SK-N-SH treated with all-trans-retinoic acid at 6 μM for 48 hours (cell line): ENCODE data around the gene ADAMTS4.

Source experiments
- ATAC-seq: fragments of 200-7000 bp; cut with Tn5 transposase; 3 replicates; pipeline ENCODE4 v1.9.1; 2020; ENCODE audit warnings: mild to moderate bottlenecking, moderate library complexity
- ARNTL ChIP-seq: fragments of 450-650 bp; formaldehyde crosslinking; IDR thresholded peaks from 2 replicates; pipeline ENCODE4 v1.5.0; 2020; ENCODE audit warnings: low read depth, mild to moderate bottlenecking, moderate library complexity, borderline replicate concordance
- BACH2 ChIP-seq: fragments of 250-450 bp; sonication (Bioruptor Pico); IDR thresholded peaks from 2 replicates; pipeline ENCODE4 v1.9.0; 2021; ENCODE audit warnings: mild to moderate bottlenecking, borderline replicate concordance
- CSDC2 ChIP-seq: fragments of 250-450 bp; sonication (Bioruptor Pico); IDR thresholded peaks from 2 replicates; pipeline ENCODE4 v1.5.0; 2020; ENCODE audit warnings: mild to moderate bottlenecking, moderate library complexity
- CSRNP3 ChIP-seq: fragments of 250-450 bp; sonication (Bioruptor Pico); IDR thresholded peaks from 2 replicates; pipeline ENCODE4 v1.5.1; 2021; ENCODE audit warnings: mild to moderate bottlenecking, moderate library complexity
- ESRRG ChIP-seq: fragments of 250-450 bp; sonication (Bioruptor Pico); IDR thresholded peaks from 2 replicates; pipeline ENCODE4 v1.6.1; 2021; ENCODE audit warnings: mild to moderate bottlenecking
- GLIS3 ChIP-seq: fragments of 250-450 bp; sonication (Bioruptor Pico); IDR thresholded peaks from 2 replicates; pipeline ENCODE4 v1.5.0; 2020; ENCODE audit warnings: mild to moderate bottlenecking, moderate library complexity
- ISL1 ChIP-seq: fragments of 250-450 bp; sonication (Bioruptor Pico); IDR thresholded peaks from 2 replicates; pipeline ENCODE4 v2.1.2; 2022; ENCODE audit warnings: mild to moderate bottlenecking, moderate library complexity
- OSR1 ChIP-seq: fragments of 250-450 bp; sonication (Bioruptor Pico); IDR thresholded peaks from 2 replicates; pipeline ENCODE4 v1.8.0; 2022; ENCODE audit warnings: moderate library complexity, mild to moderate bottlenecking, inconsistent platforms
- PATZ1 ChIP-seq: fragments of 250-450 bp; sonication (Bioruptor Pico); IDR thresholded peaks from 2 replicates; pipeline ENCODE4 v1.8.0; 2020; ENCODE audit warnings: mild to moderate bottlenecking, moderate library complexity, borderline replicate concordance
- POU6F1 ChIP-seq: fragments of 250-450 bp; sonication (Bioruptor Pico); IDR thresholded peaks from 2 replicates; pipeline ENCODE4 v1.8.0; 2021; ENCODE audit warnings: low read depth, mild to moderate bottlenecking, moderate library complexity, borderline replicate concordance
- PPARA ChIP-seq: fragments of 250-450 bp; sonication (Bioruptor Pico); IDR thresholded peaks from 2 replicates; pipeline ENCODE4 v1.5.0; 2020; ENCODE audit warnings: mild to moderate bottlenecking, borderline replicate concordance
- RARB ChIP-seq: fragments of 250-450 bp; sonication (Bioruptor Pico); IDR thresholded peaks from 2 replicates; pipeline ENCODE4 v1.8.0; 2021; ENCODE audit warnings: mild to moderate bottlenecking, moderate library complexity
- SNAI2 ChIP-seq: fragments of 250-450 bp; sonication (Bioruptor Pico); IDR thresholded peaks from 2 replicates; pipeline ENCODE4 v1.5.0; 2020; ENCODE audit warnings: mild to moderate bottlenecking, moderate library complexity
- TOX ChIP-seq: fragments of 250-450 bp; sonication (Bioruptor Pico); IDR thresholded peaks from 2 replicates; pipeline ENCODE4 v1.8.0; 2021; ENCODE audit warnings: mild to moderate bottlenecking, moderate library complexity, borderline replicate concordance
- TSHZ2 ChIP-seq: fragments of 250-450 bp; sonication (Bioruptor Pico); IDR thresholded peaks from 2 replicates; pipeline ENCODE4 v1.5.0; 2020; ENCODE audit warnings: mild to moderate bottlenecking, moderate library complexity
- ZC3H10 ChIP-seq: fragments of 250-450 bp; sonication (Bioruptor Pico); IDR thresholded peaks from 2 replicates; pipeline ENCODE4 v1.5.1; 2021; ENCODE audit warnings: mild to moderate bottlenecking, moderate library complexity
- ZFP3 ChIP-seq: fragments of 250-450 bp; sonication (Bioruptor Pico); IDR thresholded peaks from 2 replicates; pipeline ENCODE4 v1.5.0; 2020; ENCODE audit warnings: mild to moderate bottlenecking, moderate library complexity
- ZFP30 ChIP-seq: fragments of 450-650 bp; formaldehyde crosslinking; IDR thresholded peaks from 2 replicates; pipeline ENCODE4 v1.5.0; 2022; ENCODE audit warnings: mild to moderate bottlenecking, moderate library complexity
- ZNF565 ChIP-seq: fragments of 450-650 bp; formaldehyde crosslinking; conservative IDR thresholded peaks from 2 replicates; pipeline ENCODE4 v1.5.0; 2020; ENCODE audit warnings: low read depth, mild to moderate bottlenecking, moderate library complexity
- ZNF70 ChIP-seq: fragments of 450-650 bp; formaldehyde crosslinking; IDR thresholded peaks from 2 replicates; pipeline ENCODE4 v1.5.0; 2020; ENCODE audit warnings: mild to moderate bottlenecking, moderate library complexity
- ZNF8 ChIP-seq: fragments of 450-650 bp; formaldehyde crosslinking; IDR thresholded peaks from 2 replicates; pipeline ENCODE4 v1.5.0; 2020; ENCODE audit warnings: mild to moderate bottlenecking, moderate library complexity

Gene ADAMTS4

GRCh38 chr1:161160671-161161145, 38.1 kb downstream of the ADAMTS4 start:
- no peak for ATAC-seq
- TF ChIP-seq ZFP30 = no peak

- TF ChIP-seq BACH2 (CRISPR knock-in tag) = no peak
- no peak for TF ChIP-seq CSDC2
- TF ChIP-seq ZNF8 = no peak
- TF ChIP-seq CSRNP3 (CRISPR knock-in tag) = no peak
- TF ChIP-seq POU6F1 (CRISPR knock-in tag) = no peak
- no peak for TF ChIP-seq OSR1 (CRISPR knock-in tag)
- TF ChIP-seq ESRRG (CRISPR knock-in tag) = no peak
- TF ChIP-seq ISL1 = no peak
- no peak for TF ChIP-seq ZFP3 (CRISPR knock-in tag)
- TF ChIP-seq ARNTL (CRISPR knock-in tag) = no peak
- TF ChIP-seq PATZ1 (CRISPR knock-in tag) = no peak
- TF ChIP-seq TOX = no peak
- TF ChIP-seq TSHZ2 (CRISPR knock-in tag) = no peak
- no peak for TF ChIP-seq GLIS3 (CRISPR knock-in tag)
- TF ChIP-seq PPARA (CRISPR knock-in tag) = no peak
- TF ChIP-seq ZC3H10 = no peak
- no peak for TF ChIP-seq ZNF565 (CRISPR knock-in tag)
- no peak for TF ChIP-seq SNAI2
- TF ChIP-seq ZNF70 = no peak
Measured at GRCh38 chr1:161159913-161160243, 39.0 kb downstream of the ADAMTS4 start.

GRCh38 chr1:161159087-161159912, 39.6 kb downstream of the ADAMTS4 start, which contains the start of gene USP21:
Gene USP21 (plus strand): TSS chr1:161159500. CDS start chr1:161160641, 1,141 bp downstream.
- TF ChIP-seq ZFP30 (no peak), CSRNP3 (CRISPR knock-in tag) (no peak), TOX (peak; percentile 8; the same call in 1 of the 2 replicates), ZC3H10 (peak; percentile 72; the same call in 1 of the 2 replicates), ZFP3 (CRISPR knock-in tag) (no peak), RARB (CRISPR knock-in tag) (peak; percentile 25; the same call in 1 of the 2 replicates), ZNF8 (no peak)
- ATAC-seq = peak; percentile 95

More at GRCh38 chr1:161159913-161160243, 39.0 kb downstream of the ADAMTS4 start:
- ATAC-seq = no peak
